Measurements from ENCODE around the gene AGPAT1.

The AGPAT1 gene

GRCh38 chr6:32153564-32154513, 22.0 kb downstream of the AGPAT1 start, which contains the start of gene PPT2:
PPT2 (plus strand) TSS chr6:32154141; CDS start chr6:32154595, 454 bp downstream.
- TF ChIP-seq, protein P1, sequence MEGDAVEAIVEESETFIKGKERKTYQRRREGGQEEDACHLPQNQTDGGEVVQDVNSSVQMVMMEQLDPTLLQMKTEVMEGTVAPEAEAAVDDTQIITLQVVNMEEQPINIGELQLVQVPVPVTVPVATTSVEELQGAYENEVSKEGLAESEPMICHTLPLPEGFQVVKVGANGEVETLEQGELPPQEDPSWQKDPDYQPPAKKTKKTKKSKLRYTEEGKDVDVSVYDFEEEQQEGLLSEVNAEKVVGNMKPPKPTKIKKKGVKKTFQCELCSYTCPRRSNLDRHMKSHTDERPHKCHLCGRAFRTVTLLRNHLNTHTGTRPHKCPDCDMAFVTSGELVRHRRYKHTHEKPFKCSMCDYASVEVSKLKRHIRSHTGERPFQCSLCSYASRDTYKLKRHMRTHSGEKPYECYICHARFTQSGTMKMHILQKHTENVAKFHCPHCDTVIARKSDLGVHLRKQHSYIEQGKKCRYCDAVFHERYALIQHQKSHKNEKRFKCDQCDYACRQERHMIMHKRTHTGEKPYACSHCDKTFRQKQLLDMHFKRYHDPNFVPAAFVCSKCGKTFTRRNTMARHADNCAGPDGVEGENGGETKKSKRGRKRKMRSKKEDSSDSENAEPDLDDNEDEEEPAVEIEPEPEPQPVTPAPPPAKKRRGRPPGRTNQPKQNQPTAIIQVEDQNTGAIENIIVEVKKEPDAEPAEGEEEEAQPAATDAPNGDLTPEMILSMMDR (IDR thresholded peaks at IDR 0.05; ENCODE audit: low read depth, low read length, missing control alignments), result peak; percentile 46
- Histone ChIP-seq H3K36me3 (replicated peaks) (peaks cover 9% of the 10 kb centered on the region), H3K4me3 (ENCODE audit: low read depth, low read length) (peak within 1 kb of the TSS; percentile 86), H3K27ac (peak within 1 kb of the TSS; percentile 80), H3K27me3 (replicated peaks) (no peaks in the 10 kb centered on the region)
- in situ Hi-C loops (cut with HindIII; ENCODE audit: low pct_ligation_motif_present, low sequenced_read_pairs), result no loop called here
- DNase-seq, result peak; percentile 93

DNA sequence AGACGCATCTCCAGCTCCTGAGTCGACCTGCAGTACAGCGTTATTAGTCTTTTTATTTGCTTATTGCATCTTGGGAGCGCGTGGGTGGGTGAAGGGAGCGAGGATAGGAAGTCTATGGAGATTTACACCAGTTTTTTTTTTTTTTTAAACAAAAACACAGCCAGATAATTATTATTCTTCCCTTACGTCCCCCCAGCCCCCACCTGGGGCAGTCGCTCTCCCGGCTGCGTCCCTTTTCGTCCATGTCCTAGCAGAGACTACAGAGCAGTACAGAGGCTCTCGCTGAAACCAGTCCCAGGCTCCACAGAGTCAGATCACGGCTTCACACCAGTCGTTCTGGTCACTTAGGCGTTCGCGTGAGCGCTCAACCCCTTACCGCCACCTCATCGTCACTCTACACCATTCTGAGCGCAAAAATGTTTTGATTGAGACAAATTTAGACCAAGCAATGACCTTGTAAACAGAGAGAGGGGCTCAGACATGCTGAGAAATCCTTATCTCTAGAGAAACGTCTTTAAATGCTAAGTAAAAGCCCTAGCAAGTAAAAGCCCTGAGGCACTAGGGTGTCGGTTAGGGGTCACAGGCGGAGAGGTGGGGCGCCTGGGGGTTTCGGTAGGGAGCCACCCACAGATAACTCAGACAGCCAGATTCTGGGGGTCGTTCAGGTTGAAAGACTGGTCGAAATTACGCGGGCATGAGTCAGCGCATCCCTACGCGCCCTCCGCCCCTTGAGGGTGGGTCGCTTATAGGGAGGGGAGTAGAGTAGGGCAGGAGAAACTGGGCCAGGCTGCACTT, 22.9 kb downstream of the AGPAT1 start:
- Histone ChIP-seq H3K4me3 (ENCODE audit: low read depth, low read length) (peak overlapping the region; percentile 86), H3K36me3 (replicated peaks) (peaks cover 6% of the 10 kb centered on the region), H3K27me3 (replicated peaks) (no peaks in the 10 kb centered on the region), H3K27ac (peak overlapping the region; percentile 80)
- in situ Hi-C loops (cut with HindIII; ENCODE audit: low pct_ligation_motif_present, low sequenced_read_pairs), result no loop called here
- peak; percentile 58 for DNase-seq
- TF ChIP-seq, protein P1 (IDR thresholded peaks at IDR 0.05; ENCODE audit: low read depth, low read length, missing control alignments), result no peak

DNA sequence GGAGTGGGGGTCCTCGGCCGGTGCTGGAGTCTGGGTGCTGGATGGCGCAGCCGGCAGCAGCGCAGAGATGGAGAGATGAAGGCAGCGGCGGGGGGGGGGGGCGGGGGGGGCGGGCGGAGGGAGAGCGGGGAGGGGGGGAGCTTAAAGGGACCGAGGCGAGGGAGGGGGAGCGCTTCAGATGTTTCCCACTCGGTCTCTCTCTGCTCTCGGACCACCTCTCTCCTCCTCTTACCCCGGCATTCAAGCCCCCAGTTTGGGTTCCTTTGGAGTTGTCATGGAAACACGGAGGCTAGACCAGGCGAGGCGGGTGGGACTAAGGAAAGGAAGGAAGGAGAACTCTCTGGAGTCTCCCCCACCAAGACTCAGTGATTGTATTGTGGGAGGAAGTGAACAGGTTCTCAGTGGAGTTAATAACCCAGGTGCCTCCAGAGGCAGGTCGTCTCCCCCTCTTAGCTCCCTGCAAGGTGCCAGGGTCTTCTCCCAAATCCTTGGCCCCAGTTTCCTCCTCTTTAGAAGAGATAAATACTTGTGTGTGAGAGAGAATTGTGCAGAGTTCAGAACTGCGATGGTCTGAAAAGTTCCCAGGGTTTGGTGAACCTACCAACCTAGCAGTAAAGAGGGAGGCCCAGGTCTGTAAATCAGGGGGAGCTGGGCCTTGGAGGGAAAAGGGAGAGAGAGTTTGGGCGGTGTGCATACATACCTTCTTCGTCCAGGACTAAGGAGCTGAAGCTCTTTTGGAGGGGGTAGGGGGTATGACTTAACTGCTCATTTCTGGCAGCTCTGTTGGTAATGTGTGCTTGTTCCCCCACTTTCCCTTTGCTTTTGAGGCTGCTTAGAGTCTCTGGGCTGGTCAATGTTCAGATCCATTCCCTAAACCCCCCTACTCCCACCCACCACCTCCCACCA, 23.8 kb downstream of the AGPAT1 start, which contains the start of gene PRRT1:
PRRT1 (minus strand) TSS at position 77 of the 906 bp plus-strand sequence. CDS start 112 bp downstream, outside the sequence.
- no peak for DNase-seq
- peak within 1 kb of the TSS; percentile 80 for H3K27ac ChIP-seq
- in situ Hi-C loops (cut with HindIII; ENCODE audit: low pct_ligation_motif_present, low sequenced_read_pairs), result no loop called here

GRCh38 chr6:32151181-32151862, 24.6 kb downstream of the AGPAT1 start:
- in situ Hi-C loops (cut with HindIII; ENCODE audit: low pct_ligation_motif_present, low sequenced_read_pairs), result no loop called here
- DNase-seq, result no peak
- peak overlapping the region; percentile 39 for H3K4me3 ChIP-seq (ENCODE audit: low read depth, low read length)

More for the DNA sequence above, 23.8 kb downstream of the AGPAT1 start, which contains the start of gene PRRT1:
- TF ChIP-seq, protein P1 (IDR thresholded peaks at IDR 0.05; ENCODE audit: low read depth, low read length, missing control alignments), result no peak
- Histone ChIP-seq H3K4me3 (ENCODE audit: low read depth, low read length) (peak within 1 kb of the TSS; percentile 86), H3K27me3 (replicated peaks) (no peaks in the 10 kb centered on the region), H3K36me3 (replicated peaks) (peaks cover 4% of the 10 kb centered on the region)

More at GRCh38 chr6:32151181-32151862, 24.6 kb downstream of the AGPAT1 start:
- Histone ChIP-seq H3K27ac (no peak overlapping the region), H3K36me3 (replicated peaks) (peaks cover 2% of the 10 kb centered on the region), H3K27me3 (replicated peaks) (no peaks in the 10 kb centered on the region)
- TF ChIP-seq, protein P1 (IDR thresholded peaks at IDR 0.05; ENCODE audit: low read depth, low read length, missing control alignments), result no peak

Data from brain microvascular endothelial cell (primary cell).